A549 (cell line): ENCODE measurements around the gene IL5RA.

Source experiments
- CBX8 ChIP-seq: fragments of 200-600 bp; sonication (generic); IDR thresholded peaks from 2 replicates; pipeline ENCODE4 v1.6.1; 2016
- CHD2 ChIP-seq: fragments of 150-350 bp; IDR thresholded peaks from 2 replicates; pipeline ENCODE4 v1.6.1; 2014; ENCODE audit warnings: low read length; ENCODE audit not compliant: partially characterized antibody
- CTCF ChIP-seq: fragments of >200 bp; sonication (Bioruptor Twin); formaldehyde crosslinking; IDR thresholded peaks from 3 replicates; pipeline ENCODE4 v1.5.1; 2016
- EP300 ChIP-seq, 2 experiments: fragments of >200 bp; sonication (Bioruptor Twin); formaldehyde crosslinking; IDR thresholded peaks; 2 replicates in 1 of 2; 3 replicates in 1 of 2; pipeline ENCODE4 v1.6.1; 2016 to 2017
- JUN ChIP-seq, 2 experiments: fragments of >200 bp; sonication (Bioruptor Twin); formaldehyde crosslinking; IDR thresholded peaks; 2 replicates in 1 of 2; 3 replicates in 1 of 2; pipeline ENCODE4 v1.6.1; 2016 to 2017
- MAFK ChIP-seq: fragments of 450-650 bp; IDR thresholded peaks from 2 replicates; pipeline ENCODE4 v1.6.1; 2014; ENCODE audit not compliant: partially characterized antibody
- MAX ChIP-seq: IDR thresholded peaks from 2 replicates; pipeline ENCODE4 v1.6.1; 2012
- PBX3 ChIP-seq: IDR thresholded peaks from 2 replicates; pipeline ENCODE4 v1.6.1; 2012
- POLR2A ChIP-seq: IDR thresholded peaks from 2 replicates; pipeline ENCODE4 v1.6.1; 2012; ENCODE audit warnings: mild to moderate bottlenecking, low read length
- RAD21 ChIP-seq, 2 experiments: fragments of >200 bp in 1 of 2; sonication (Bioruptor Twin) in 1 of 2; formaldehyde crosslinking in 1 of 2; IDR thresholded peaks in 1 of 2; conservative IDR thresholded peaks in 1 of 2; 2 replicates in 1 of 2; 3 replicates in 1 of 2; pipeline ENCODE4 v1.6.1; 2012 to 2018; ENCODE audit warnings: inconsistent platforms in 1 of 2
- REST ChIP-seq: fragments of 200-600 bp; sonication (generic); IDR thresholded peaks from 2 replicates; pipeline ENCODE4 v1.6.1; 2016; ENCODE audit warnings: antibody characterized with exemption, mild to moderate bottlenecking, moderate library complexity
- RFX5 ChIP-seq: fragments of 450-650 bp; IDR thresholded peaks from 2 replicates; pipeline ENCODE4 v1.7.1; 2014; ENCODE audit warnings: antibody characterized with exemption, mild to moderate bottlenecking, moderate library complexity

- no peak for TF ChIP-seq CTCF
- TF ChIP-seq PBX3 = no peak
- no peak for TF ChIP-seq JUN (IDR thresholded peaks at IDR 0.05)
- TF ChIP-seq EP300 (IDR thresholded peaks at IDR 0.05) = no peak
- no peak for TF ChIP-seq RAD21 (conservative IDR thresholded peaks at IDR 0.05 in 1 of 2, IDR thresholded peaks at IDR 0.05 in 1 of 2)
- no peak for TF ChIP-seq CBX8
- no peak for TF ChIP-seq RFX5
- TF ChIP-seq MAX = no peak
- TF ChIP-seq CHD2 = no peak
- TF ChIP-seq POLR2A = no peak
- TF ChIP-seq REST = no peak
- no peak for TF ChIP-seq MAFK
Observed at GRCh38 chr3:3086239-3086638, 23.9 kb downstream of the IL5RA start.
